Testis (tissue), 3 donors: Measurements from ENCODE around the gene SDSL. TPM values are rescaled to one million over a fixed set of nuclear protein-coding genes. Genes with fewer than 3 reads are reported as not detected.

ENCODE experiments used
- DNase-seq: peaks from one replicate; pipeline ENCODE4 v3.0.0-alpha.2; 2019
- H3K27ac ChIP-seq, 2 donors: fragments of 200-600 bp; sonication (generic); one replicate each; pipeline ENCODE4 v1.5.1; 2019
- H3K27me3 ChIP-seq: fragments of 200-600 bp; sonication (generic); one replicate; pipeline ENCODE4 v1.5.1; 2019
- H3K36me3 ChIP-seq: fragments of 200-600 bp; sonication (generic); one replicate; pipeline ENCODE4 v1.5.1; 2017; ENCODE audit warnings: low read depth; ENCODE audit errors: missing control alignments
- H3K4me1 ChIP-seq: fragments of 200-600 bp; sonication (generic); one replicate; pipeline ENCODE4 v1.5.1; 2019
- H3K4me3 ChIP-seq, 2 donors: fragments of 200-600 bp; sonication (generic); one replicate each; pipeline ENCODE4 v1.5.1; 2017 to 2019
- H3K9me3 ChIP-seq: fragments of 200-600 bp; sonication (generic); one replicate; pipeline ENCODE4 v1.5.1; 2017
- POLR2A ChIP-seq: fragments of 450-650 bp; IDR thresholded peaks from one replicate; pipeline ENCODE4 v1.6.1; 2017; ENCODE audit warnings: antibody characterized with exemption, mild to moderate bottlenecking, moderate library complexity
- WGBS, 2 donors: methylation state at CpG; one replicate each; pipeline ENCODE4 v1.1.5; 2018; 5-methylcytosine and 5-hydroxymethylcytosine counted together
- intact Hi-C: fragments of 100-400 bp; cut with DNase I; formaldehyde crosslinking; loops from one replicate; pipeline ENCODE4 v1.15.1; 2023; ENCODE audit warnings: low total_unique reads
- polyA plus RNA-seq: library from polyadenylated mRNA; stranded (reverse); fragments of 350-450 nt; fragmentation: Illumina TruSeq; extraction: RNeasy Lipid Tissue Mini Kit (QIAGEN cat#74804); gene quantifications from one replicate; pipeline ENCODE4 v1.2.3, GENCODE V29; 2014; ENCODE audit warnings: low read depth, low replicate concordance; ENCODE audit not compliant: insufficient read depth
- total RNA-seq, 2 donors: library from RNA; depleted of rRNA; stranded (reverse); fragments of >200 nt; gene quantifications; one replicate each; pipeline ENCODE4 v1.2.3, GENCODE V29; 2016
- TF ChIP-seq, protein P1 (sequence below), 3 experiments: fragments of 450-650 bp in 2 of 3; fragments of 200-600 bp in 1 of 3; sonication (generic) in 1 of 3; IDR thresholded peaks; one replicate each; pipeline ENCODE4 v1.5.1; 2016 to 2019; ENCODE audit warnings: antibody characterized with exemption in 3 of 3, mild to moderate bottlenecking in 2 of 3, moderate library complexity in 1 of 3

Gene SDSL
- total and polyA plus RNA-seq, 3 donors from 2014 or later, result 15.9 to 25.2 (median 16.3) TPM

GRCh38 chr12:113427882-113428281 is 5.7 kb downstream of the SDSL start:
- 85 to 93% methylated on average over 9 of the region's 9 CpGs for WGBS, 2 donors
- no peak for TF ChIP-seq POLR2A
- TF ChIP-seq, protein P1, sequence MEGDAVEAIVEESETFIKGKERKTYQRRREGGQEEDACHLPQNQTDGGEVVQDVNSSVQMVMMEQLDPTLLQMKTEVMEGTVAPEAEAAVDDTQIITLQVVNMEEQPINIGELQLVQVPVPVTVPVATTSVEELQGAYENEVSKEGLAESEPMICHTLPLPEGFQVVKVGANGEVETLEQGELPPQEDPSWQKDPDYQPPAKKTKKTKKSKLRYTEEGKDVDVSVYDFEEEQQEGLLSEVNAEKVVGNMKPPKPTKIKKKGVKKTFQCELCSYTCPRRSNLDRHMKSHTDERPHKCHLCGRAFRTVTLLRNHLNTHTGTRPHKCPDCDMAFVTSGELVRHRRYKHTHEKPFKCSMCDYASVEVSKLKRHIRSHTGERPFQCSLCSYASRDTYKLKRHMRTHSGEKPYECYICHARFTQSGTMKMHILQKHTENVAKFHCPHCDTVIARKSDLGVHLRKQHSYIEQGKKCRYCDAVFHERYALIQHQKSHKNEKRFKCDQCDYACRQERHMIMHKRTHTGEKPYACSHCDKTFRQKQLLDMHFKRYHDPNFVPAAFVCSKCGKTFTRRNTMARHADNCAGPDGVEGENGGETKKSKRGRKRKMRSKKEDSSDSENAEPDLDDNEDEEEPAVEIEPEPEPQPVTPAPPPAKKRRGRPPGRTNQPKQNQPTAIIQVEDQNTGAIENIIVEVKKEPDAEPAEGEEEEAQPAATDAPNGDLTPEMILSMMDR (IDR thresholded peaks at IDR 0.05), result no peak
- Histone ChIP-seq H3K4me3 (no peak overlapping the region), H3K36me3 (no peaks in the 10 kb centered on the region), H3K27me3 (no peaks in the 10 kb centered on the region), H3K9me3 (no peaks in the 10 kb centered on the region), H3K27ac (no peak overlapping the region), H3K4me1 (peaks cover 4% of the 10 kb centered on the region)
- intact Hi-C loops, result no loop called here
- no peak for DNase-seq

DNA sequence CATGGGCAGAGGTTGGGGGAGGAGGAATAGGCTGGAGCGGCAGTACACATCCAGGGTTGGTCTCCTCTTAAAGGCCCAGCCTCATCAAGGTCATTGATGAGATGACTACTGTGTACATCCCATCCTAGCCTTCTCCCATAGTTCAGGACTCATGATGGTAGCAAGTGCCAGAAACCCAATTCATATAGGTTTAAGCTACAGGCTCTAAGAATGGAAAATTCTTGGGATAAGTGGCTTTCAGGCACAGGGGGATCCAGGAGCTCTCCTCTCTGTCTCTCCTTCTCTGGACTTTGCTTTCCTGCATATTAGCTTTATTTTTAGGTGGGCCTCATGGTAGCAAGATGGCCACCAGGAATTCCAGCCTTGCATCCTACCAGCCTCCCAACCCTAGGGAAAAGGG is 6.3 kb downstream of the SDSL start:
- intact Hi-C loops, result no loop called here
- 90% methylated on average over 1 of the region's 1 CpG for whole genome bisulfite sequencing, 2 donors
- H3K27ac ChIP-seq, result no peak overlapping the region
- no peaks in the 10 kb centered on the region for H3K9me3 ChIP-seq
- H3K27me3 ChIP-seq, result no peaks in the 10 kb centered on the region
- no peak overlapping the region for H3K4me3 ChIP-seq
- TF ChIP-seq, protein P1 (IDR thresholded peaks at IDR 0.05), result no peak
- no peak for TF ChIP-seq POLR2A
- no peaks in the 10 kb centered on the region for H3K36me3 ChIP-seq
- peaks cover 3% of the 10 kb centered on the region for H3K4me1 ChIP-seq
- DNase-seq, result no peak

- H3K36me3 ChIP-seq, result no peaks in the 10 kb centered on the region
- H3K4me1 ChIP-seq, result no peaks in the 10 kb centered on the region
- intact Hi-C loops, result loop anchor here (10.0 kb wide), 1 partner anchor 238 kb away; no protein-coding TSS in a partner anchor
- DNase-seq, result no peak
- no peak overlapping the region for H3K4me3 ChIP-seq
- no peaks in the 10 kb centered on the region for H3K27me3 ChIP-seq
- TF ChIP-seq POLR2A, result no peak
- TF ChIP-seq, protein P1 (IDR thresholded peaks at IDR 0.05), result no peak
- no peaks in the 10 kb centered on the region for H3K9me3 ChIP-seq
- H3K27ac ChIP-seq, result no peak overlapping the region
Measured at GRCh38 chr12:113432986-113433385, 10.8 kb downstream of the SDSL start.

- TF ChIP-seq, protein P1 (IDR thresholded peaks at IDR 0.05), result no peak
- no peak for TF ChIP-seq POLR2A
- intact Hi-C loops, result loop anchor here (10.0 kb wide), 1 partner anchor 241 kb away; no protein-coding TSS in a partner anchor
- no peak for DNase-seq
Measured at GRCh38 chr12:113435367-113435766, 13.2 kb downstream of the SDSL start.

GRCh38 chr12:113436586-113436985 is 14.4 kb downstream of the SDSL start:
- Histone ChIP-seq H3K4me3 (no peak overlapping the region), H3K27ac (no peak overlapping the region), H3K36me3 (no peaks in the 10 kb centered on the region), H3K4me1 (no peaks in the 10 kb centered on the region), H3K27me3 (no peaks in the 10 kb centered on the region), H3K9me3 (no peaks in the 10 kb centered on the region)
- no peak for DNase-seq
- WGBS, 2 donors, result 47 to 89% methylated on average over 3 to 6 of the region's 6 CpGs
- TF ChIP-seq, protein P1 (IDR thresholded peaks at IDR 0.05), result no peak
- intact Hi-C loops, result loop anchor here (10.0 kb wide), 1 partner anchor 242 kb away; no protein-coding TSS in a partner anchor

More at GRCh38 chr12:113435367-113435766, 13.2 kb downstream of the SDSL start:
- Histone ChIP-seq H3K4me3 (no peak overlapping the region), H3K36me3 (no peaks in the 10 kb centered on the region), H3K27me3 (no peaks in the 10 kb centered on the region), H3K4me1 (no peaks in the 10 kb centered on the region), H3K27ac (no peak overlapping the region), H3K9me3 (no peaks in the 10 kb centered on the region)
- 88 to 92% methylated on average over 5 of the region's 5 CpGs for WGBS, 2 donors
